ENCODE measurements around the gene EXOC6B.

The EXOC6B gene

GRCh38 chr2:72676341-72677025 lies 149.3 kb downstream of the EXOC6B start:
- no peak overlapping the region for H3K4me2 ChIP-seq (ENCODE audit: low read depth, low read length)
- H3K9ac ChIP-seq (ENCODE audit: low read length), result no peak overlapping the region

GRCh38 chr2:72674982-72675915 lies 150.6 kb downstream of the EXOC6B start:
- H3F3A ChIP-seq (ENCODE audit: insufficient read depth, low read length), result no peaks in the 10 kb centered on the region
- TF ChIP-seq EZH2phosphoT487 (IDR thresholded peaks at IDR 0.05; ENCODE audit: low read length) (no peak), EZH2 (optimal IDR thresholded peaks at IDR 0.05; ENCODE audit: low read depth, low read length) (no peak), CTCF (IDR thresholded peaks at IDR 0.05; ENCODE audit: low read length) (no peak)
- H3K36me3 ChIP-seq (replicated peaks; ENCODE audit: insufficient read depth, low read length), result no peaks in the 10 kb centered on the region
- no peaks in the 10 kb centered on the region for H3K27me3 ChIP-seq (replicated peaks; ENCODE audit: insufficient read depth, low read length)
- H3K79me2 ChIP-seq (ENCODE audit: low read length), result no peaks in the 10 kb centered on the region
- no peak overlapping the region for H3K4me3 ChIP-seq (ENCODE audit: low read length)
- H3K9me2 ChIP-seq (replicated peaks; ENCODE audit: insufficient read depth, low read length), result no peaks in the 10 kb centered on the region
- no peak overlapping the region for H3K27ac ChIP-seq (ENCODE audit: low read length)
- H3K9me3 ChIP-seq (replicated peaks; ENCODE audit: insufficient read depth, low read length), result no peaks in the 10 kb centered on the region
- H3K4me1 ChIP-seq (ENCODE audit: low read length), result no peaks in the 10 kb centered on the region
- no peak overlapping the region for H3K9ac ChIP-seq (ENCODE audit: low read length)
- H4K20me1 ChIP-seq (ENCODE audit: insufficient read depth, low read length), result no peaks in the 10 kb centered on the region
- no peak overlapping the region for H2AFZ ChIP-seq (ENCODE audit: low read length)
- DNase-seq, result no peak
- no peak overlapping the region for H3K4me2 ChIP-seq (ENCODE audit: low read depth, low read length)

More at GRCh38 chr2:72676341-72677025, 149.3 kb downstream of the EXOC6B start:
- no peaks in the 10 kb centered on the region for H4K20me1 ChIP-seq (ENCODE audit: insufficient read depth, low read length)
- no peak overlapping the region for H3K4me3 ChIP-seq (ENCODE audit: low read length)
- H3K79me2 ChIP-seq (ENCODE audit: low read length), result no peaks in the 10 kb centered on the region
- no peaks in the 10 kb centered on the region for H3K27me3 ChIP-seq (replicated peaks; ENCODE audit: insufficient read depth, low read length)
- TF ChIP-seq EZH2 (optimal IDR thresholded peaks at IDR 0.05; ENCODE audit: low read depth, low read length), result no peak
- TF ChIP-seq EZH2phosphoT487 (IDR thresholded peaks at IDR 0.05; ENCODE audit: low read length), result no peak
- no peak for TF ChIP-seq CTCF (IDR thresholded peaks at IDR 0.05; ENCODE audit: low read length)
- H3F3A ChIP-seq (ENCODE audit: insufficient read depth, low read length), result no peaks in the 10 kb centered on the region
- no peaks in the 10 kb centered on the region for H3K36me3 ChIP-seq (replicated peaks; ENCODE audit: insufficient read depth, low read length)
- H3K9me3 ChIP-seq (replicated peaks; ENCODE audit: insufficient read depth, low read length), result no peaks in the 10 kb centered on the region
- DNase-seq, result no peak
- H3K4me1 ChIP-seq (ENCODE audit: low read length), result no peaks in the 10 kb centered on the region
- H2AFZ ChIP-seq (ENCODE audit: low read length), result no peak overlapping the region
- H3K9me2 ChIP-seq (replicated peaks; ENCODE audit: insufficient read depth, low read length), result no peaks in the 10 kb centered on the region
- no peak overlapping the region for H3K27ac ChIP-seq (ENCODE audit: low read length)

GRCh38 chr2:72673279-72673678 lies 152.6 kb downstream of the EXOC6B start:
- Histone ChIP-seq H2AFZ (ENCODE audit: low read length) (no peak overlapping the region), H3K9me2 (replicated peaks; ENCODE audit: insufficient read depth, low read length) (no peaks in the 10 kb centered on the region), H4K20me1 (ENCODE audit: insufficient read depth, low read length) (no peaks in the 10 kb centered on the region), H3K27ac (ENCODE audit: low read length) (no peak overlapping the region), H3K9ac (ENCODE audit: low read length) (no peak overlapping the region), H3K4me2 (ENCODE audit: low read depth, low read length) (no peak overlapping the region), H3K4me1 (ENCODE audit: low read length) (no peaks in the 10 kb centered on the region), H3K79me2 (ENCODE audit: low read length) (no peaks in the 10 kb centered on the region), H3K9me3 (replicated peaks; ENCODE audit: insufficient read depth, low read length) (no peaks in the 10 kb centered on the region), H3K27me3 (replicated peaks; ENCODE audit: insufficient read depth, low read length) (no peaks in the 10 kb centered on the region), H3K36me3 (replicated peaks; ENCODE audit: insufficient read depth, low read length) (no peaks in the 10 kb centered on the region), H3K4me3 (ENCODE audit: low read length) (no peak overlapping the region), H3F3A (ENCODE audit: insufficient read depth, low read length) (no peaks in the 10 kb centered on the region)
- TF ChIP-seq CTCF (IDR thresholded peaks at IDR 0.05; ENCODE audit: low read length) (no peak), EZH2 (optimal IDR thresholded peaks at IDR 0.05; ENCODE audit: low read depth, low read length) (no peak), EZH2phosphoT487 (IDR thresholded peaks at IDR 0.05; ENCODE audit: low read length) (no peak)
- no peak for DNase-seq

Data from MM.1S (cell line).